HUES6 (cell line): ENCODE results near the gene SLC12A3.

Source experiments
- H3K27ac ChIP-seq: 2 replicates; pipeline ENCODE4 v1.7.0; 2013; ENCODE audit warnings: low read depth, mild to moderate bottlenecking, low read length, inconsistent platforms
- H3K27me3 ChIP-seq: 2 replicates; pipeline ENCODE4 v1.6.1; 2013; ENCODE audit warnings: low read length; ENCODE audit not compliant: control insufficient read depth, insufficient read depth
- H3K36me3 ChIP-seq: 2 replicates; pipeline ENCODE4 v1.6.1; 2013; ENCODE audit warnings: low read length; ENCODE audit not compliant: control insufficient read depth, insufficient read depth
- H3K4me1 ChIP-seq: 2 replicates; pipeline ENCODE4 v1.6.1; 2013; ENCODE audit warnings: low read length; ENCODE audit not compliant: control insufficient read depth, insufficient read depth
- H3K4me3 ChIP-seq: 2 replicates; pipeline ENCODE4 v1.5.1; 2013; ENCODE audit warnings: low read depth, low read length
- H3K9ac ChIP-seq: one replicate; pipeline ENCODE4 v1.6.1; 2013; ENCODE audit warnings: mild to moderate bottlenecking, low read length
- H3K9me3 ChIP-seq: 2 replicates; pipeline ENCODE4 v1.6.1; 2013; ENCODE audit warnings: low read depth, low read length; ENCODE audit not compliant: control insufficient read depth, insufficient read depth

SLC12A3 gene

GRCh38 chr16:56832768-56833167 is 32.2 kb upstream of the SLC12A3 start:
- Histone ChIP-seq H3K9ac (no peak overlapping the region), H3K27me3 (no peaks in the 10 kb centered on the region), H3K4me3 (no peak overlapping the region), H3K36me3 (peaks cover 90% of the 10 kb centered on the region), H3K9me3 (no peaks in the 10 kb centered on the region), H3K27ac (no peak overlapping the region), H3K4me1 (no peaks in the 10 kb centered on the region)

- Histone ChIP-seq H3K27me3 (no peaks in the 10 kb centered on the region), H3K4me1 (no peaks in the 10 kb centered on the region), H3K36me3 (peaks cover 96% of the 10 kb centered on the region)
Measured at GRCh38 chr16:56833243-56833970, 31.6 kb upstream of the SLC12A3 start.

GRCh38 chr16:56835320-56835719 is 29.7 kb upstream of the SLC12A3 start:
- Histone ChIP-seq H3K36me3 (peaks cover 95% of the 10 kb centered on the region), H3K4me1 (no peaks in the 10 kb centered on the region), H3K4me3 (no peak overlapping the region), H3K9ac (no peak overlapping the region), H3K27ac (no peak overlapping the region), H3K27me3 (no peaks in the 10 kb centered on the region), H3K9me3 (no peaks in the 10 kb centered on the region)

More at GRCh38 chr16:56833243-56833970, 31.6 kb upstream of the SLC12A3 start:
- Histone ChIP-seq H3K9ac (no peak overlapping the region), H3K4me3 (no peak overlapping the region), H3K9me3 (no peaks in the 10 kb centered on the region), H3K27ac (no peak overlapping the region)

DNA sequence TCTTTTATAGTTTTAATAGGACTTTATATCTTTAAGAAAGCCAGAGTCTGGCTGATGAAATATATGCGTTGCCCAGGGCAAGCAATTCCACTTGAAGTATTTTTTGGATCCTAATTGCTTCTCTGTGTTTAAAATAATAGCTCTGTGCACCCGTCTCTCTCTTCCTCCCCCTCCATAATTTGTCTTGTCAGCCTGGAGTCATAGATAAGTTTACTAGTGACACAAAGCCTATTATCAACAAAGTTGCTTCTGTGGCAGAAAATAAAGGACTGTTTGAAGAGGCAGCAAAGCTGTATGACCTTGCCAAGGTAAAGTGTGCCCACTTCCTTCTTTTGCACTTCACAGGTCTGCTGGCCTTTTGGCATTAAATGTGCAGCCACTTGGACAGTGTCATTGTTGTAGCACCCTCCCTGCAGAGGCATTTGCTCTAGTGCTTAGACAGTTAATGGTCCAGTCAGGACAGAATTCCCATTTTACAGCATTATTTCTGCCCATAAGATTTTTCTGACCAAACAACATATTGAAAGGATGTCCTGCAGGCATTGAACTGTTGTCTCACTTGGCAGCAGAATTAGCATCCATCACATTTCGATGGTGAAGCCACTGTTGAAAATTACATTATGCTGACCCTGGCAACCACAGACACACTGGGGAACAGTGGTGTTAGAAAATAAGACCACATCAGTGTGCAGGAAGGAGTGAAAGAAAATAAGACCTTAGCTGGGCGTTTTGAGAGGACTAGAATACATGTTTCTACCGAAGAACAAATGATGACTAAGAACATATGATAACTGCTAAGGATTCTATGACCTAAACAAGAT is 28.4 kb upstream of the SLC12A3 start:
- Histone ChIP-seq H3K9ac (no peak overlapping the region), H3K4me3 (no peak overlapping the region), H3K36me3 (peaks cover 95% of the 10 kb centered on the region), H3K27ac (no peak overlapping the region), H3K9me3 (no peaks in the 10 kb centered on the region), H3K4me1 (no peaks in the 10 kb centered on the region), H3K27me3 (no peaks in the 10 kb centered on the region)

- Histone ChIP-seq H3K9me3 (no peaks in the 10 kb centered on the region), H3K27ac (no peak overlapping the region), H3K27me3 (no peaks in the 10 kb centered on the region), H3K4me3 (no peak overlapping the region), H3K36me3 (peaks cover 95% of the 10 kb centered on the region), H3K9ac (no peak overlapping the region), H3K4me1 (no peaks in the 10 kb centered on the region)
Measured at GRCh38 chr16:56838622-56839337, 26.2 kb upstream of the SLC12A3 start.

- Histone ChIP-seq H3K4me3 (no peak overlapping the region), H3K27ac (no peak overlapping the region), H3K9me3 (no peaks in the 10 kb centered on the region), H3K27me3 (no peaks in the 10 kb centered on the region), H3K36me3 (peaks cover 91% of the 10 kb centered on the region), H3K9ac (no peak overlapping the region), H3K4me1 (no peaks in the 10 kb centered on the region)
Measured at GRCh38 chr16:56841233-56841632, 23.8 kb upstream of the SLC12A3 start.

- no peaks in the 10 kb centered on the region for H3K9me3 ChIP-seq
- H3K4me1 ChIP-seq: no peaks in the 10 kb centered on the region
- H3K36me3 ChIP-seq: peaks cover 87% of the 10 kb centered on the region
- H3K27me3 ChIP-seq: no peaks in the 10 kb centered on the region
- H3K9ac ChIP-seq: no peak overlapping the region
- no peak overlapping the region for H3K27ac ChIP-seq
- no peak overlapping the region for H3K4me3 ChIP-seq
Measured at GRCh38 chr16:56841659-56842058, 23.3 kb upstream of the SLC12A3 start.

- Histone ChIP-seq H3K36me3 (peaks cover 82% of the 10 kb centered on the region), H3K4me1 (no peaks in the 10 kb centered on the region), H3K4me3 (no peak overlapping the region), H3K9me3 (no peaks in the 10 kb centered on the region), H3K27ac (no peak overlapping the region), H3K9ac (no peak overlapping the region), H3K27me3 (no peaks in the 10 kb centered on the region)
Measured at GRCh38 chr16:56842133-56842532, 22.9 kb upstream of the SLC12A3 start.

DNA sequence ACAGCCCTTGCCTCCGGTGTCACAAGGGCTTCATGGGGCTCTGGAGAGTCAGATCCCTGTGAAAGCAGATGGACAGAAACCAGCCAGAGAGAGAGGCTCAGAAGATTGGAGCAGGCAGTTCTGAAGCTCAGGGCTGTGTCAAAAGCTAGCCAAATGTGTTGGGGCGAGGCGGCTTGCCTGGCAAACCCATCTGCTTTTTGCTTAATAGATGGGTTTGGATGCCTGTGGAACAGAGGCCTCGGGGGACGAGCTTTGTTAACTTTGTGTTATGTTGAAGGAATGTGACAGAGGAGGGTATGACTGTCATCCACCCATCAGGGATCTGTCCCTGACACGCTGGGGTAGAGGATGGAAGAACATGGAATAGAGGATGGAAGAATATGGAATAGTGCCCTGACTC is 21.0 kb upstream of the SLC12A3 start:
- H3K9me3 ChIP-seq: no peaks in the 10 kb centered on the region
- peaks cover 12% of the 10 kb centered on the region for H3K4me1 ChIP-seq
- no peak overlapping the region for H3K9ac ChIP-seq
- H3K36me3 ChIP-seq: peaks cover 64% of the 10 kb centered on the region
- H3K4me3 ChIP-seq: no peak overlapping the region
- no peak overlapping the region for H3K27ac ChIP-seq
- no peaks in the 10 kb centered on the region for H3K27me3 ChIP-seq

GRCh38 chr16:56847173-56847910 is 17.7 kb upstream of the SLC12A3 start:
- Histone ChIP-seq H3K4me1 (peaks cover 41% of the 10 kb centered on the region), H3K9me3 (no peaks in the 10 kb centered on the region), H3K4me3 (no peak overlapping the region), H3K9ac (no peak overlapping the region), H3K36me3 (peaks cover 33% of the 10 kb centered on the region), H3K27ac (no peak overlapping the region), H3K27me3 (no peaks in the 10 kb centered on the region)
